Pancreas (tissue), 10 donors: ENCODE data around the gene CMIP. TPM values are rescaled to one million over a fixed set of nuclear protein-coding genes. Genes with fewer than 3 reads are reported as not detected.
"Not testable (repeated sequence)": the region's sequence is repeated elsewhere in the genome, so short reads cannot be mapped to it uniquely, and the experiment has no call there.

Experiments
- ATAC-seq, 4 donors: fragments of 200-7000 bp; cut with Tn5 transposase; one replicate each; pipeline versions ENCODE4 v1.8.0 to v1.9.1; 2020; ENCODE audit warnings: mild to moderate bottlenecking in 4 of 4, moderate library complexity in 4 of 4
- DNase-seq, 6 donors: peaks; one replicate each; pipeline ENCODE4 v3.0.0-alpha.2; 2020
- FAIRE-seq: peaks from 2 replicates; lab custom pipeline; 2012; peaks lifted over from hg19 to GRCh38; lab: Jason Lieb, UNC
- H3K27ac ChIP-seq, 4 donors: fragments of 200-600 bp; sonication (generic); 1 replicate in 3 of 4; 2 replicates in 1 of 4; pipeline versions ENCODE4 v1.5.0 to v1.8.0; 2020
- H3K27me3 ChIP-seq, 4 donors: fragments of 200-600 bp; one replicate each; pipeline ENCODE4 v1.8.0; 2021
- H3K36me3 ChIP-seq, 3 donors: fragments of 200-600 bp; sonication (generic) in 1 of 3; one replicate each; pipeline versions ENCODE4 v1.5.0 to v1.8.0; 2020 to 2021
- H3K4me1 ChIP-seq, 3 donors: fragments of 200-600 bp; one replicate each; pipeline ENCODE4 v1.8.0; 2021
- H3K4me3 ChIP-seq, 4 donors: fragments of 200-600 bp; sonication (generic) in 2 of 4; one replicate each; pipeline versions ENCODE4 v1.5.0 to v1.8.0; 2020 to 2021
- H3K9me3 ChIP-seq, 4 donors: fragments of 200-600 bp; one replicate each; pipeline ENCODE4 v1.8.0; 2021
- CTCF ChIP-seq, 4 donors: fragments of 200-600 bp; sonication (generic) in 3 of 4; IDR thresholded peaks; one replicate each; pipeline versions ENCODE4 v1.5.0 to v1.8.0; 2021; ENCODE audit warnings: antibody characterized with exemption in 4 of 4
- WGBS, 2 donors: extraction: QIAGEN DNeasy Blood & Tissue Kit; methylation state at CpG; one replicate each; pipeline ENCODE4 v1.1.7; 2013; 5-methylcytosine and 5-hydroxymethylcytosine counted together
- intact Hi-C, 3 donors: fragments of 100-400 bp; cut with DNase I; formaldehyde crosslinking; loops; one replicate each; pipeline versions ENCODE4 v1.11.1 to v1.14.2; 2022
- polyA plus RNA-seq, 2 donors: library from polyadenylated mRNA; stranded (reverse); fragments of 200-250 nt; gene quantifications; one replicate each; pipeline ENCODE4 v1.2.3, GENCODE V29; 2013
- total RNA-seq, 6 donors: library from RNA; stranded (reverse); fragmentation: NEBNext Ultra II Directional in 4 of 6; extraction: Animal tissue kit (Norgen Biotek cat#: 25700) in 4 of 6; gene quantifications; one replicate each; pipeline versions ENCODE4 v1.2.1 to v1.2.4, GENCODE V29; 2021 to 2023
- donor health status: healthy with polysubstance abuse.
- donor health status: DM: no; HTN: no; CAD: no; lungs with moderate emphysema.
- donor health status: DM: no; HTN: no; CAD: no.
- donor health status: control.
- donor health status: control.
- donor health status: Bipolar disorder and iron deficiency.
- donor health status: DM: yes; HTN: yes; CAD: no.
- donor health status: DM: no; HTN: no; CAD: no.
- donor health status: DM: no; HTN: no; CAD: no.
- donor health status: DM: yes; HTN: yes; CAD: no.

CMIP gene
- total and polyA plus RNA-seq, 8 donors: 9.7 to 37.0 (median 21.5) TPM

GRCh38 chr16:81522108-81522701 is 77.6 kb downstream of the CMIP start:
- H3K36me3 ChIP-seq: no peaks in the 10 kb centered on the region
- H3K4me1 ChIP-seq: peaks cover 0 to 9% (median 7%) of the 10 kb centered on the region in 3 donors
- intact Hi-C loops: no loop called here
- no peak for TF ChIP-seq CTCF (IDR thresholded peaks at IDR 0.05)
- no peaks in the 10 kb centered on the region for H3K9me3 ChIP-seq
- H3K27ac ChIP-seq: no peak overlapping the region
- no peak for FAIRE-seq
- peak in 1 of 6 donors; percentile 36 for DNase-seq
- H3K4me3 ChIP-seq: no peak overlapping the region
- peak in 1 of 4 donors; percentile 23 for ATAC-seq
- H3K27me3 ChIP-seq: no peaks in the 10 kb centered on the region
- 83 to 86% methylated on average over 8 of the region's 8 CpGs for WGBS, 2 donors

GRCh38 chr16:81522851-81523250 is 78.2 kb downstream of the CMIP start:
- H3K4me1 ChIP-seq, H3K9me3 ChIP-seq, H3K27ac ChIP-seq, H3K36me3 ChIP-seq, intact Hi-C loops, FAIRE-seq, H3K4me3 ChIP-seq, DNase-seq, H3K27me3 ChIP-seq, ATAC-seq: not testable (repeated sequence)
- 97 to 98% methylated on average over 7 of the region's 7 CpGs for WGBS, 2 donors

- Histone ChIP-seq H3K27ac (no peak overlapping the region), H3K4me3 (no peak overlapping the region), H3K4me1 (peaks cover 0 to 9% (median 7%) of the 10 kb centered on the region in 3 donors), H3K9me3 (no peaks in the 10 kb centered on the region), H3K27me3 (no peaks in the 10 kb centered on the region), H3K36me3 (no peaks in the 10 kb centered on the region)
- no peak for TF ChIP-seq CTCF (IDR thresholded peaks at IDR 0.05)
- 75 to 80% methylated on average over 20 of the region's 20 CpGs for WGBS, 2 donors
- peak in 3 of 6 donors; percentile 50 to 61 (median 58) for DNase-seq
- ATAC-seq: peak; percentile 24 to 38 (median 32)
- FAIRE-seq: no peak
- intact Hi-C loops: no loop called here
These were observed 78.9 kb downstream of the CMIP start for GRCh38 chr16:81523387-81524115.

GRCh38 chr16:81524382-81524781 is 79.8 kb downstream of the CMIP start:
- H3K4me3 ChIP-seq: no peak overlapping the region
- H3K36me3 ChIP-seq: no peaks in the 10 kb centered on the region
- peak in 1 of 6 donors; percentile 36 for DNase-seq
- ATAC-seq: no peak
- FAIRE-seq: no peak
- H3K4me1 ChIP-seq: peaks cover 0 to 9% (median 7%) of the 10 kb centered on the region in 3 donors
- intact Hi-C loops: no loop called here
- WGBS, 2 donors: 80% methylated on average over 10 of the region's 10 CpGs
- no peaks in the 10 kb centered on the region for H3K9me3 ChIP-seq
- no peaks in the 10 kb centered on the region for H3K27me3 ChIP-seq
- TF ChIP-seq CTCF (IDR thresholded peaks at IDR 0.05): no peak
- no peak overlapping the region for H3K27ac ChIP-seq

GRCh38 chr16:81524885-81525284 is 80.3 kb downstream of the CMIP start:
- ATAC-seq, H3K27ac ChIP-seq, DNase-seq, H3K36me3 ChIP-seq, H3K9me3 ChIP-seq, FAIRE-seq, H3K4me3 ChIP-seq, H3K4me1 ChIP-seq, intact Hi-C loops, H3K27me3 ChIP-seq: not testable (repeated sequence)
- 95 to 99% methylated on average over 4 of the region's 4 CpGs for WGBS, 2 donors

- peaks cover 0 to 9% (median 7%) of the 10 kb centered on the region in 3 donors for H3K4me1 ChIP-seq
- WGBS, 2 donors: 66 to 68% methylated on average over 4 of the region's 4 CpGs
These were observed 81.6 kb downstream of the CMIP start for GRCh38 chr16:81526199-81526598.

More at GRCh38 chr16:81526199-81526598, 81.6 kb downstream of the CMIP start:
- Histone ChIP-seq H3K27ac (no peak overlapping the region), H3K36me3 (no peaks in the 10 kb centered on the region), H3K9me3 (no peaks in the 10 kb centered on the region), H3K4me3 (no peak overlapping the region), H3K27me3 (no peaks in the 10 kb centered on the region)
- no peak for DNase-seq
- intact Hi-C loops: no loop called here
- TF ChIP-seq CTCF (IDR thresholded peaks at IDR 0.05): no peak
- ATAC-seq: no peak
- no peak for FAIRE-seq
